Tibial nerve (tissue), 4 donors: Measurements from ENCODE around the gene HSPB9. TPM values are rescaled to one million over a fixed set of nuclear protein-coding genes. Genes with fewer than 3 reads are reported as not detected.
A peak's percentile ranks its signal among the peaks of the same experiment; 100 is the strongest.

Experiments
- DNase-seq, 2 donors: peaks; one replicate each; pipeline ENCODE4 v3.0.0-alpha.2; 2019; ENCODE audit warnings: low spot score in 2 of 2
- H3K27ac ChIP-seq, 4 donors: fragments of 200-600 bp; sonication (generic) in 3 of 4; one replicate each; pipeline ENCODE4 v1.5.1; 2017 to 2019; ENCODE audit warnings: mild to moderate bottlenecking in 1 of 4
- H3K27me3 ChIP-seq, 2 donors: fragments of 200-600 bp; sonication (generic) in 1 of 2; one replicate each; pipeline versions ENCODE4 v1.5.1 to v1.6.0; 2017 to 2019
- H3K36me3 ChIP-seq, 3 donors: fragments of 200-600 bp; sonication (generic); one replicate each; pipeline ENCODE4 v1.5.1; 2018 to 2019
- H3K4me1 ChIP-seq, 4 donors: fragments of 200-600 bp; sonication (generic) in 3 of 4; one replicate each; pipeline ENCODE4 v1.5.1; 2017 to 2019
- H3K4me3 ChIP-seq, 4 donors: fragments of 200-600 bp; sonication (generic) in 3 of 4; one replicate each; pipeline ENCODE4 v1.5.1; 2017 to 2019; ENCODE audit warnings: mild to moderate bottlenecking in 1 of 4, moderate library complexity in 1 of 4
- H3K9me3 ChIP-seq, 4 donors: fragments of 200-600 bp; sonication (generic) in 3 of 4; one replicate each; pipeline ENCODE4 v1.5.1; 2017 to 2019
- EP300 ChIP-seq, 2 donors: sonication (generic); formaldehyde crosslinking; IDR thresholded peaks; one replicate each; pipeline ENCODE4 v1.6.1; 2017; ENCODE audit warnings: antibody characterized with exemption in 2 of 2, mild to moderate bottlenecking in 1 of 2
- POLR2A ChIP-seq, 2 donors: fragments of 450-650 bp; IDR thresholded peaks; one replicate each; pipeline ENCODE4 v1.6.1; 2017; ENCODE audit warnings: antibody characterized with exemption in 2 of 2, mild to moderate bottlenecking in 2 of 2, moderate library complexity in 2 of 2
- WGBS, 2 donors: methylation state at CpG; one replicate each; pipeline ENCODE4 v1.1.5; 2018; 5-methylcytosine and 5-hydroxymethylcytosine counted together
- total RNA-seq, 4 donors: library from RNA; depleted of rRNA; stranded (reverse); fragments of >200 nt; gene quantifications; one replicate each; pipeline ENCODE4 v1.1.0, GENCODE V29; 2016
- TF ChIP-seq, protein P1 (sequence below), 5 experiments: fragments of 200-600 bp in 3 of 5; fragments of 450-650 bp in 2 of 5; sonication (generic) in 3 of 5; IDR thresholded peaks; one replicate each; pipeline ENCODE4 v1.5.1; 2016 to 2019; ENCODE audit warnings: antibody characterized with exemption in 5 of 5, mild to moderate bottlenecking in 3 of 5, moderate library complexity in 2 of 5

Gene HSPB9
- total RNA-seq, 4 donors from 2014 or later = 0.22 TPM; not detected in 3

DNA sequence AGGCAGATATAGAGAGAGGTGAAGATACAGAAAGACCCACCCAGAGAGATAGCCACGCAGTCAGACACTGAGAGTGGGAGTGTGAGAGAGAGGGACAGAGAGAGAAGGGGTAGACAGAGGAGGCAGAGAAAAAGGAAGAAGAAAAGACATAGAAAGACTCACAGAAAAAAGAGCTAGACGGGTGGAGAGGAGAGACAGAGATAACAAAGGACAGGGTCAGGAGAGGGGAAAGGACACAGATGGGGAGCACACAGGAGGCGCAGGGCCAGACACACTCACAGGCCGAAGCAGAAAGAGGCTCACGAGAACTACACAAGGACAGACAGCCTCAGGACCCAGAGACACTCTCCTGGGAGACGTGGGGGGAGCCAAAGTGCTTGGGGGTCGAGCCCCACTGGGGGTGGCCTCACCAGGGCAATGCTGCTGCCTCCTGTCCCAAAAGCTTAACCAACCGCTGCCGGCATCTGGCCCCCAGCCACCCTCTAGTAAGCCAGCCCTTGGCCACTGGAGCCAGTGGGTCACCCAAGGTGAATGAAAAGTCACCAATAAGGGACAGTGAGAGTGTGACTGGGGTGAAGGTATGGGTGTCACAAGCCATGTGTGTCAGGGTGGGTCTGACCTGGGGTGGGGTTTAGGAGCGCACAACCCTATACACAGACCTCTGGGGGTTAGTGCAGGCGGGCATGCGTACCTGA, 28.1 kb upstream of the HSPB9 start:
- Histone ChIP-seq H3K4me3 (no peak overlapping the region), H3K9me3 (no peaks in the 10 kb centered on the region), H3K27ac (no peak overlapping the region), H3K27me3 (peaks cover 0 to 27% of the 10 kb centered on the region in 2 donors), H3K36me3 (no peaks in the 10 kb centered on the region), H3K4me1 (peaks cover 0 to 23% (median 9%) of the 10 kb centered on the region in 4 donors)
- 80 to 85% methylated on average over 12 of the region's 12 CpGs for WGBS, 2 donors
- TF ChIP-seq POLR2A (IDR thresholded peaks at IDR 0.05) (no peak), EP300 (IDR thresholded peaks at IDR 0.05) (no peak)
- TF ChIP-seq, protein P1, sequence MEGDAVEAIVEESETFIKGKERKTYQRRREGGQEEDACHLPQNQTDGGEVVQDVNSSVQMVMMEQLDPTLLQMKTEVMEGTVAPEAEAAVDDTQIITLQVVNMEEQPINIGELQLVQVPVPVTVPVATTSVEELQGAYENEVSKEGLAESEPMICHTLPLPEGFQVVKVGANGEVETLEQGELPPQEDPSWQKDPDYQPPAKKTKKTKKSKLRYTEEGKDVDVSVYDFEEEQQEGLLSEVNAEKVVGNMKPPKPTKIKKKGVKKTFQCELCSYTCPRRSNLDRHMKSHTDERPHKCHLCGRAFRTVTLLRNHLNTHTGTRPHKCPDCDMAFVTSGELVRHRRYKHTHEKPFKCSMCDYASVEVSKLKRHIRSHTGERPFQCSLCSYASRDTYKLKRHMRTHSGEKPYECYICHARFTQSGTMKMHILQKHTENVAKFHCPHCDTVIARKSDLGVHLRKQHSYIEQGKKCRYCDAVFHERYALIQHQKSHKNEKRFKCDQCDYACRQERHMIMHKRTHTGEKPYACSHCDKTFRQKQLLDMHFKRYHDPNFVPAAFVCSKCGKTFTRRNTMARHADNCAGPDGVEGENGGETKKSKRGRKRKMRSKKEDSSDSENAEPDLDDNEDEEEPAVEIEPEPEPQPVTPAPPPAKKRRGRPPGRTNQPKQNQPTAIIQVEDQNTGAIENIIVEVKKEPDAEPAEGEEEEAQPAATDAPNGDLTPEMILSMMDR (IDR thresholded peaks at IDR 0.05) = no peak
- DNase-seq = no peak

DNA sequence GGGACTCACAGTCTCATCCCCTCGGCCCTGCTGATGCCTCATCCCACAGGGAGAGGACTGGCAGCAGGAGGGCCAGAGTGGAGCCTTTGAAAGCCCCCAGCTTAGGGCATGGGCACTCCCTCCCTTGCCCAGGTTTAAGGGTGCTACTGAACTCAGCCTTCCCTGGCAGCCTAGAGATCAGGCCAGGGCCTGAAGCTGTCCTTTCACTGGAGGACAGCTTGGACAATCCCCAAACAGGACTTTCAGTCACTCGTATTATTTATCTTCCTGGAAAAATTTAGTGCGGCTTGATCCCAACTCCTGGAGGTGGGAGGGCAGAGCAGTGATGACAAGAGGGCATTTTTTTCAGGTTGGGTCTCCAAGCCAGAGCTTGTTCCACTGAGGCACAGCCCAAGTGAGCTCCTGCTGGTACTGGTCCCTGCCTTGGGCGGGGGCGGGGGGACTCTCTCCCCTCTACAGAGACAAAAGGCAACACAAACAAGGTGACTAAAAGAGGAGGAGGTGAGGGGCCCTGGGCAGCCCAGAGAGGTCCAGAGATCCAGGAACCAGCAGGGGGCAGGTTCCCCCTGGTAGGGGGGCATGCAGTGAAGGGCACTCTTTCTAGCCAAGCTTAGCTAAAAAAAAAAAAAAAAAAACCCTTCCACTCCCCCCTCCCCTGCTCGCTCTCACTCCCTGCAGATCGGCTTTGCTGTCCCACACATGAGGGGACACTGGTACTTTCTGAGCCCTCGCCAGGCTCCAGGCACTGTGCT, 26.1 kb upstream of the HSPB9 start:
- H3K4me1 ChIP-seq = peaks cover 0 to 26% (median 9%) of the 10 kb centered on the region in 4 donors
- TF ChIP-seq EP300 (IDR thresholded peaks at IDR 0.05) = no peak
- TF ChIP-seq POLR2A (IDR thresholded peaks at IDR 0.05) = no peak
- TF ChIP-seq, protein P1 (IDR thresholded peaks at IDR 0.05) = no peak
- H3K27me3 ChIP-seq = peaks cover 0 to 27% of the 10 kb centered on the region in 2 donors
- no peak overlapping the region for H3K4me3 ChIP-seq
- no peaks in the 10 kb centered on the region for H3K36me3 ChIP-seq
- 64 to 70% methylated on average over 8 of the region's 8 CpGs for WGBS, 2 donors
- H3K9me3 ChIP-seq = no peaks in the 10 kb centered on the region
- DNase-seq = no peak
- H3K27ac ChIP-seq = no peak overlapping the region

DNA sequence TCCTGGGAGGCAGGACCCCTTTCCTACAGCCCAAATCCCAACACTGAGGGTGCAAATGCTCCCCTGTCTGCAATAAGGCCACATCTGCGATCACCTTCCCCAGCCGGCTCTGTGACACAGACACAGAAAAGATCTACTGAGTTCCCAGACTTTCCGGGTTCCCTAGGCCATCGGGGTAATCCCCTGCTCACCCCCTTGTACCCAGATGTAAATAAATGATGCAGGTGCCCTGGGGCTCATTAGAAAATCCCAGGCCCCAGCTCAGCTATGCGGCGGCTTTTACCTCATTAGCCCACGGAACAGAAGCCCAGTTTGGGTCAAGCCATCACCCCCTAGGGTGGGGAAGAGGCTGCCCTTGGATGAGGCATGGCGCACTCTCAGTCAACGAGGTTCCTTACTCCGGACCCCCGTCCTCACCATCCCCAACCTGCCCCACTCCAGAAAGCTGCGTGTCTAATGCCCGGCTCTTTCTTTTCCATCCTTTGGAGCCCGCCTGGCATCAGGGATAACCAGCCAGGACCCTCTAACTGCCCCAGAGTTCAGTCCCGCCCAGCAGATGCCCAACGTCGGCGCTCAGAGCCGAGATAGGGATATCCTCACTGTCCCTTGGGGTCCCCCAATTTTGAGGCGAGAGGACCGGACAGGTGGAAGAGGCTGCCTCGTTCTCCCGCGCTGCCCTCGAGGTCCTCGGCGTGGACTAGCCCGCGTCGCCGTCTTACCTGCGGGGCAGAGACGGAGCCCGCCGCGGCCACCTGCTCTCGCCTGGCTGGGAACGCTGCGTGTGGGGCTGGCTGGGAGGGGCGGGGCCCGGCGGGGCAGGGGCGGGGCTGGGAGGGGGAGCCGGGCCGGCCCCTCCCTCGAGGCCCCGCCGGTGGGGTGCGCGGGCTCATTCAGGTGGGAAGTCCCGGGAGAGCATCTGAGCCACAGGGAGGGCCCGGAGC, 24.6 kb upstream of the HSPB9 start, which contains the start of gene ZNF385C:
ZNF385C (minus strand) TSS at position 783 of the 941 bp plus-strand sequence. CDS start 35,417 bp downstream, outside the sequence.
- H3K4me1 ChIP-seq = peaks cover 0 to 22% (median 12%) of the 10 kb centered on the region in 4 donors
- peak within 1 kb of the TSS in 3 of 4 donors; percentile 19 to 35 (median 31) for H3K4me3 ChIP-seq
- H3K27me3 ChIP-seq = peaks cover 0 to 27% of the 10 kb centered on the region in 2 donors
- 16 to 17% methylated on average over 27 to 36 of the region's 52 CpGs for WGBS, 2 donors
- peaks cover 0 to 3% (median 0%) of the 10 kb centered on the region in 3 donors for H3K36me3 ChIP-seq
- H3K9me3 ChIP-seq = no peaks in the 10 kb centered on the region
- no peak within 1 kb of the TSS for H3K27ac ChIP-seq
- TF ChIP-seq EP300 (IDR thresholded peaks at IDR 0.05) = no peak
- TF ChIP-seq, protein P1 (IDR thresholded peaks at IDR 0.05) = no peak
- no peak for TF ChIP-seq POLR2A (IDR thresholded peaks at IDR 0.05)
- no peak for DNase-seq

DNA sequence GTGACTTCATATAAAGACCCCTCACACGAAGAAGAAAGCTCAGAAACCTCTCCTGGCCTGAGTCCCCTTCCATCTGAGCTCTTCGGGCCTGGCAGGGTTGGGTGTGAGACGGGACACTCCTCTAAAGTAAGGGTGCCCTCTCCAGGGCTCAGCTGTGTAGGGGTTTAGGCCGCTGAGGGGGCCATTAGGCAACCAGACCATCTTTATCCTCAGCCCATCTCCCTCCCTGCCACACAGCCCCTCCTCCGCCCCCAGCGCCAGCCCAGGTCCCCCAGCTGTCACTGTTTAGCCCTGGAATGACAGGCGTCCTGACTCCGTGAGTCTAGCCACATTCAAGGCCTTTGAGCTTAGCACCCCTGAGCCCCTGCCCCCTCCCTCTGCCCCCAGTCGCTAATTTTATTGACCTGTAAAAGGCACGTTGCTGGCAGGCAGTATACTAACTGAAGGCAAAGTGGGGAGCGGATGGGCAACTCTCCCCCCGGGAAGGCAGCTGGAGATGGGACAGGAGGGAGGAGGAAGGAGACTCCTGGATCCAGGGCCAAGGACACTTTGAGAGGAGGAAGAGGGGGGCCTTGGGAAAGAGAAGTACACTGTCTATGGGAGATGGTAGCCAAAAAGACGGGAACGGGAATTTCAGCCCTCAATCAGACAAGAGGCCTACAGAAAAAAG, 23.7 kb upstream of the HSPB9 start:
- TF ChIP-seq, protein P1 (IDR thresholded peaks at IDR 0.05) = no peak
- TF ChIP-seq EP300 (IDR thresholded peaks at IDR 0.05) (no peak), POLR2A (IDR thresholded peaks at IDR 0.05) (no peak)
- Histone ChIP-seq H3K4me1 (peaks cover 0 to 21% (median 12%) of the 10 kb centered on the region in 4 donors), H3K27me3 (peaks cover 0 to 27% of the 10 kb centered on the region in 2 donors), H3K9me3 (no peaks in the 10 kb centered on the region), H3K4me3 (peak overlapping the region in 1 of 4 donors; percentile 35), H3K27ac (no peak overlapping the region), H3K36me3 (peaks cover 0 to 12% (median 0%) of the 10 kb centered on the region in 3 donors)
- 64 to 67% methylated on average over 12 to 14 of the region's 14 CpGs for WGBS, 2 donors
- no peak for DNase-seq
